Loucy (cell line): Measurements from ENCODE around the gene MAPK7.

Experiments used
- CTCF ChIP-seq: fragments of 200-600 bp; sonication (generic); conservative IDR thresholded peaks from 2 replicates; pipeline ENCODE4 v1.5.1; 2014; ENCODE audit warnings: mild to moderate bottlenecking, antibody characterized with exemption, low read length
- EZH2phosphoT487 ChIP-seq: fragments of 200-600 bp; IDR thresholded peaks from 2 replicates; pipeline ENCODE4 v1.6.1; 2018; ENCODE audit warnings: antibody characterized with exemption, mild to moderate bottlenecking, moderate library complexity, borderline replicate concordance

GRCh38 chr17:19382531-19383444 is 4.5 kb downstream of the MAPK7 start:
- TF ChIP-seq CTCF (no peak), EZH2phosphoT487 (no peak)
